Muscle of arm (tissue), 12 donors: Measurements from ENCODE around the gene CPXM1. TPM values are rescaled to one million over a fixed set of nuclear protein-coding genes. Genes with fewer than 3 reads are reported as not detected.
"Not testable (repeated sequence)": the region's sequence is repeated elsewhere in the genome, so short reads cannot be mapped to it uniquely, and the experiment has no call there.

Source experiments
- DNase-seq: peaks from one replicate; pipeline ENCODE4 v3.0.0-alpha.2; 2013
- polyA plus RNA-seq, 12 donors: library from polyadenylated mRNA; unstranded; fragments of 120-200 nt; gene quantifications; one replicate each; pipeline ENCODE4 v1.2.1, GENCODE V29; 2013; ENCODE audit not compliant: insufficient read length in 12 of 12

CPXM1 gene
- polyA plus RNA-seq, 12 donors: 30.8 to 71.4 (median 47.1) TPM; not detected in 1

DNA sequence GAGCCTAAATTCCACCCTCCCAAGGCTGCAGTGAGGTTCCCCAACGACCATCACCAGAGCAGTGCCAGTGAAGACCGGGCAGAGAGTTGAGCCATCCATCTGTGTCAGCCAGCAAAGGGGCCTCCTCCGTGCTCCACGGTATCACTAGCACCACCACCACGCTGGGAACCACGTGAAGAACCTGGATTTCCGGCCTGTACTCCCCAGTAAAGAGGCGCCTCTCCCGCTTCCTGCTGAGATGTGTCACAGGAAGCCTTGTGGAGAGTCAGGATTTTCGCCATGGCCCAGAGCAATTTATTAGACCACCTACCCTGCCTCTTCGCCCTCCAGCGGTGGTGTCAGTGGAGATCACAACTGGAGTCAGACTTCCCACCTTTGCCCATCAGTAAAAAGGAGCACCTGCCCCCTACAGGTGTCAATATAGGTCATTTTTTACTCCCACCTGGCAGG, 28.8 kb downstream of the CPXM1 start:
- DNase-seq: no peak

DNA sequence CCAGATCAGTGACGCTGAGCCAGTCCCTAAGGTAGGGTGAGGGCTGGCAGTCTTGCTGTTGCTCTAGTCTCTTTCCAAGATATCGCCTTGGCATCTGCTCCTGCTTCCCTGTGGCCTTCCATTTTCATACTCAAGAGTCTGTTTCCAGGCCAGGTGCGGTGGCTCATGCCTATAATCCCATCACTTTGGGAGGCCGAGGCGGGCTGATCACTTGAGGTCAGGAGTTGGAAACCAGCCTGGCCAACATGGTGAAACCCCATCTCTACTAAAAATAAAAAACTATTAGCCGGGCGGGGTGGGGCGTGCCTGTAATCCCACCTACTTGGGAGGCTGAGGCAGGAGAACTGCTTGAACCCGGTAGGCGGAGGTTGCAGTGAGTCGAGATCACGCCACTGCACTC, 30.3 kb downstream of the CPXM1 start:
- not testable (repeated sequence) for DNase-seq

DNA sequence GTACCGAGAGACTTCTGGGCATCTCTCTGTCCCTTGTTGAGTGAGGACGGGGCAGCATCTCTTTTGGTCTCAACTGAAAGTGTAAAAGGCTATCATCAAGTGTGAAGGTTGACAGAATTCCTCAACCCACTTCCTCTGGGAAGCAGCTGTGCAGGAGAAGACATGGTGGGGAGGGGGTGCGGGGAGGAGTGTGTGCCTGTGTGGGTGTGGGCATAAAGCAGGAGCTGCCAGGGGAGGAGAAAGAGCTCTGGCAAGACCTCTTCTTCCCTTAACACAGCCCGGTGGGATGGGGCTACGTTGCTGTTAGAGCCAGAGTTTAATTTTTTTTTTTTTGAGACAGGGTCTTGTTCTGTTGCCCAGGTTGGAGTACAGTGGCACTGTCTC, 31.8 kb downstream of the CPXM1 start:
- no peak for DNase-seq

DNA sequence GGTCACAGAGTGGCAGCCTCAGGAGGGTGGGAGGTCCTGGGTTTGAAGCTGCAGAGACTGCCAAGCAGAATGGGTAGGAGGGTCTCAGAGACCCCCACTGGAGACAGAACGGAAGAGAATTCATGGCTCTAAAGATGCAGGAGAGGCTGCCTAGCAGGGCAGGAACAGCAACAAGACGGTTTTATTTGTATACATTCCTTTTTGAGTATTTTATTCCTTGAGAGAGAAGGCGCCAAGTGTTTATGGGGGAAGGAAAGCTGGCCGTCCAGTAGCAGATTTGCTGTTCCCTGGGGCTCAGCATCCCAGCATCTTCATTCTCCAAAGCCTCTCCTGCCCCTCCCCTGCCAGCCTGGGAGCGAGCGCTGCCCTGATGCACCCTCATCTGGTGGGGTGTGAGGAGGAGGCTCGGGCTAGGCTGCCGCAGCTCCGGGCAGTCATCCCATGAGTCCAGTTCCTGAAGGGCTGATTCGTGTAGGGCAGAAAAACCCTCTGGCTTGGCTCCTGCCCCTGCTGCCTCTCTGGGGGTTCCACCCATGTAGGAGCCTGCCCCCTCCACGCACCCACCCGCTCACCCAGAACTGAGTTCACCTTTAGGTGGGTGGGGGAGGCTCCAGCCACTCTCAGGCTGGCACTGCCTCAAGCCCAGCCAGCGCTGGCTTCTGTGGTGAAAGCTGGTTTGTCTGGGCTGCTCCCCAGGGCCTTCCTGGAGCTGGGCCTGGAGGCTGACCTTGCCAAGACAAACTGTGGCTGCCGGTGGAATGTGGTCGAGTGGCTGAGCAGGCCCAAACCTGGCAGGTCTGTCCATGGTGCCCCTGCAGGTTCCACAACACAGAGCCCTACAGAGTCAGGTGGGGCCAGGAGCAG, 32.4 kb downstream of the CPXM1 start:
- no peak for DNase-seq

- DNase-seq: no peak
These were observed 37.2 kb downstream of the CPXM1 start for GRCh38 chr20:2763186-2763585.

GRCh38 chr20:2762578-2763131, 37.8 kb downstream of the CPXM1 start:
- no peak for DNase-seq

GRCh38 chr20:2761885-2762284, 38.5 kb downstream of the CPXM1 start:
- DNase-seq: no peak

DNA sequence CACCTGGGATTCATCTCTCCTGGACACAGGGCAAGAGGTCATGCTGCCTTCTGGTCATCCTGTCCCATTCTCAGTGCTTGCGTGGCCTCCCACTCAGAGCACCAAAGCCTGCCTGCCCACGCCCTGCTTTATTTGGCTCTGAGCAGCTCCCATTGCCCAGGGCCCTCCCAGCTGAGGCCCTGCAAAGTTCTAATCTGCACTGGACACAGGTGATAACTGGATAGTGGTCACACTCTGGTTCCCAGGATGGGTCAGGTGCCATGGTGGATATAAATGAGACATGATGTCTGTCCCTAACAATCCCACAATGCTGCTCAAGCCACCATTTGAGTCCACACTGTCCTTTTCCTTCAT, 39.5 kb downstream of the CPXM1 start:
- no peak for DNase-seq

GRCh38 chr20:2760297-2760951, 40.0 kb downstream of the CPXM1 start:
- DNase-seq: no peak

DNA sequence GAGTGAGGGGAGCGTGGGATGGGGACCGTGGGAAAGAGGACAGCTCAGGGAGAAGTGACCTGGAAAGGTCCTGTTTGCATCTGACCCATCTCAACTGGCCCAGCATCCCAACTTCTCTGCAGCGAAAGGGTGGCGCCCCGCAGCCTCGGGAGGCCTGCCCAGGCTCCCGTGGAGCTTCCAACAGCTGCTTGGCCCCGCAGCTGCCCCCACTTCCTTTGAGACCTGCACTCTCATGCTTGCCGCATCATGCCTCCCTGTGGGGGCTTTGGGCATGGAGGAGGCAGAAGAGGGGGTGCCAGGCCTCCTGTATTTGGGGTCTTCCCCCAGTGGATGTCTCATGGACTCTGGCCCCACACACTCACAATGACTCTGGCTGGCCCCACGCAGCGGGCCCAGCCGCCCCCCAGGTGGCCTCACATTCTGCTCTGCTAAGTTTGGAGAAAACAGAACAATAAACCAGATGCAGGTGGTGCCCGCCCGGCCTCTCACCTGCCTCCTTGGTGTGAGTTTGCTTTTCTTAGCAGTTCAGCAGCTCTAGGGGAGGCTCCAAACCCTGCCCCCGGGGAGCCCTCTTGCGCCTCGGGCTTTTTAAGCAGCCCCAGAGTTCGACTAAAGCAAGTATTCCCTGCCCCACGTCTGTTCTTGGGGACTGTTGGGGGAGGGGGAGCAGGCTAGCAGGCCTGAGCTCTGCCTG, 40.7 kb downstream of the CPXM1 start:
- no peak for DNase-seq

DNA sequence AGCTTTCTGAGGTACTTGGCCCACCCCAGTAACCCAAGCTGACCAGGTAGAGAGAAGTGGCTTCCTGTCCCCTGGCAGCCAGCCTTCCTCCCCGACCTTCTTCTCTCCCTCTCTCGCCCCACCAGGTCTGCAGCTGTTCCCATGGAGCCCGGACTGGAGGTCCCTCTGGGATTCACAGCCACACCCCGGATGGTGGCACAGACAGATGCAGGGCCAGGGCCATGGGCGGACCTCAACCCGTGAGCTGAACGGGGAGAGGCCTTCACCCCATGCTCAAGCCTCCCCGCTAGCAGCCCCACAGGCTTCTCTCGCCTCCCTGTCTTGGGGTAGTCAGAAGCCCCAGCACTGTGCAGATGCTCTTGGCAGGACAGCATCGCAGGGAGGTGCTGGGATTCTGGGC, 41.3 kb downstream of the CPXM1 start:
- DNase-seq: no peak

GRCh38 chr20:2757969-2758368, 42.5 kb downstream of the CPXM1 start:
- DNase-seq: no peak

GRCh38 chr20:2757001-2757400, 43.4 kb downstream of the CPXM1 start:
- no peak for DNase-seq

DNA sequence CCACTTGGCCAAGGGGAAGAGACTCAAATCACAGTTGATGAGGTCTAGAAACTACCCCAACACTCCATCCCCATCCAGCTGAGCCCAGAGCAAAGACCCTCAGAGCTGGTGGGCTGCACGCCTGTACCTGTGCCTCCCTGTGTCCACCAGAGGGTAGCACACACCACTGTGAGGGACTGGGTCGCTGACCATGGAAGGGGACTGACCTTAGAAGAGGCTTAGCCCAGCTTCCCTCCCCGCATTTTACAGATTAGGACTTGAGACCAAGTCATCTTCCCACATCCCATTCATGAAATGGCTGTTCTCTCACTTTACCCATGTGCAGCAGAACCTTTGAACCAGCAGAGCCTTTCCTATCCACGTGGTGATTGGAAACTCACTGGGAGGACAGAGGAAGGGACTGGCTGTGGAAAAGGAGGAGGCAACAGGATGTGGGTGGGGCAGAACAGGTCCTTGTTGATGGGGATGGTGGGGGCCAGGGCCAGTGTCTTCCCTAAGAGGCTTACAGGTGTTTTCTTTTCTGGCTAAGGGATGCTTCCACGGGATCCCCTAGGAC, 44.3 kb downstream of the CPXM1 start:
- no peak for DNase-seq

GRCh38 chr20:2755451-2756055, 44.9 kb downstream of the CPXM1 start:
- DNase-seq: no peak

DNA sequence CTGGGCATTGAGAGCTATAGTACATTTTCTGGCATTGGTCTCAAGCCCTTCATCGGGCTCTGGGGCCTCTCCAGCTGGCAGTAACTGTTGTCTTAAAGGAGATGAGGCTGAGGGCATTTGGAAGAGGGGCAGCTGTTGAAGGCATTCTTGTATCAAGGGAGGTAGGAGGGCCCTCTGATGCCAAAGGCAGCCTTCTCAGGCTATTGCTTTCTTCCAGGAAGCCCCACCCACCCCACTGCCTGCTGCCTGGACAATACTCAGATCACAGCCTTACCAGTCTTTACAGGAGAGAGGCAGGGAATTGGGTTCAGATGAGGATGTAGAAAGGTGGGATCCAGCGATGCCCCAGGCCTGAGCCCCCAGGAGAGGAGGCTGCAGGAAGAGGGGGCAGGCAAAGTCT, 46.0 kb downstream of the CPXM1 start:
- no peak for DNase-seq

- DNase-seq: no peak
These were observed 46.9 kb downstream of the CPXM1 start for GRCh38 chr20:2753461-2754040.

DNA sequence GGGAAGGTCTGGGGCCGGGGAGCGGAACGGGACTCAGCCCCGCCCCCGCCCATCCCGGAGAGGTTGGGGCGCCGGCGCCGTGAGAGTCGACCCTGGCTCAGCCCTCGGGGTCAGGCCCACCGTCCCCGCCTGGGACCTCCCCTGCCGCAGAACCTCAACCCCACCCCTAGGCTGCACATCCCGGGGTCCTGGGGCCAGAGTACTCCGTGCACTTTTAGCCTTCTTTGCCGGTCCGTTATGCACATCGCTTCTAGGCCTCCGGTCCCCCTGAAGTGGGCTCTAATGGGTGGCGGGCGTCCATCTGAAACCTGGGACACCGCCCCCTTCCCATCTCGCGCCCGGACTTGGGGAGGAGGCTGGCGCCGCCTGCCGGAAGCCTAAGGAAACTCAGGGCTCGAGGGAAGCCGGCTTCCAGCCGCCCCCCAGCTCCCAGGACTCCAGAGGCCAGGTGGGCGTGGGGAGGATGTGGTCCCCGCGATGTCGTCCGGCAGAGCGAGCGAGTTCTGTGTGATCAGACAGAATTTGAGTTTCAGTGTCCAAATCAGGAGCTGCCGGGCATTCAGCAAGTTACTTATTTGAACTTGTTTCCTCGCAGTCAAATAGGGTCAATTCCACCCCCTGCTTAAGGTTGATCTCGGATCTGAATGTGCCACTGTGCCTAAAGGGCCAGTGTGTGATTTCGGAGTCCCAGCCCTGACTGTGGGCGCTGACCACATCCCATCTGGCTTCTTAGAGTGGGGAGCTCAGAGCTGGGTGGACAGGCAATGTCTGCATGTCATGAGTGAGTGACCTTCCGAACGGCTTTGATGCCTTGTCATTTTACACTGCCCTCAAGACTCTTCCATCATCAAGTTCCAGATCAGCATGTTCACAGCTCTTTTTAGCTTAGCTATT, 47.6 kb downstream of the CPXM1 start:
- DNase-seq: peak; percentile 34

GRCh38 chr20:2751878-2752566, 48.4 kb downstream of the CPXM1 start:
- DNase-seq: no peak
